ENCODE measurements around the gene WDR46.

The WDR46 gene

DNA sequence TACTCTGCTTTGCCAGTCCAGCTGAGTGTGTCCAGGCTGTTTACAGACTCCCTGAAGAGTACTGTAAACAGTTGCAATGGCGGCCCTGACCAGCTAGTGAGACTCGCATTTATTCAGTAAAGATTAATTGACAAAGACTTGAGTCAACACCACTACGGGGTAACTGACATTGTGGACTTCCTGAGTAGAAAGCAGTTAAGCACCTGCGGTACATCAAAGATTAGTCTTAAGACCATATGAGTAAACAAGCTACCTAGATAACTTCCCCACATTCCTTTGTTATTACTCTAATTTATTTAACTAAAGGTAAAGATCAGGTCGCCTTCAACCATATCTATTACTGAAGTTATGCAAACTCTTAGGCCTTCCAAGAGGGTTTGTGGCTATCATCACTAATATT lies 30.0 kb downstream of the WDR46 start:
- no peak for DNase-seq

DNA sequence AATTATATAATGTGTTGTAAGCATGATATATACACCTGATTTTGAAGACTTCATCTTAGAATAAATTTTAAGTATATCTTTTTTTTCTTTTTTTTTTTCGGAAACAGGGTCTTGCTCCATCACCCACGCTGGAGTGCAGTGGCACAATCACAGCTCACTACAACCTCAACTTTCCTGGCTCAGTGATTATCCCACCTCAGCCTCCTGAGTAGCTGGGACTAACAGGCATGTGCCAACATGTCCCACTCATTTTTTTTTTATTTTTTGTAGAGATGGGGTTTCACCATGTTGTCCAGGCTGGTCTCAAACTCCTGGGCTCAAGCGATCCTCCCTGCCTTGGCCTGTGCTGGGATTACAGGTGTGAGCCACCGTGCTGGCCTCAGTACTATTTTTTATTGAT lies 34.4 kb downstream of the WDR46 start:
- no peak for DNase-seq

DNA sequence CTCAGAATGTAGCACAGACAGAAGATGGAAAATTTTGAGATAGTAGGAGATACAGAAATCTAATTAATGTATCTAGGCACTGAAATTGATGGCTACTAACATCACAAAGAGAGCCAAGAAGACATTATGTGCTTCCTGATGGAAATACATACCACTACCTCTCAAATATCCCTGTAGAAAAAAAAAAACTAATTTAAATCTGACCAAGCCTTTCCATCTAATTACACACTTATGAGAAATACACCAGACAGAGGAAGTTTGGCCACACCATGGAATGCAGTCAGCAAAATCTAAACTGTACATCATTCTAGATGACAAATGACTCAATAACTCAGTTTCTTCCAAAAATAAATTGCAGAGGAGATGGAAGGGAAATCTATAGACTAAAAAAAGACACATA lies 36.3 kb downstream of the WDR46 start:
- no peak for DNase-seq

DNA sequence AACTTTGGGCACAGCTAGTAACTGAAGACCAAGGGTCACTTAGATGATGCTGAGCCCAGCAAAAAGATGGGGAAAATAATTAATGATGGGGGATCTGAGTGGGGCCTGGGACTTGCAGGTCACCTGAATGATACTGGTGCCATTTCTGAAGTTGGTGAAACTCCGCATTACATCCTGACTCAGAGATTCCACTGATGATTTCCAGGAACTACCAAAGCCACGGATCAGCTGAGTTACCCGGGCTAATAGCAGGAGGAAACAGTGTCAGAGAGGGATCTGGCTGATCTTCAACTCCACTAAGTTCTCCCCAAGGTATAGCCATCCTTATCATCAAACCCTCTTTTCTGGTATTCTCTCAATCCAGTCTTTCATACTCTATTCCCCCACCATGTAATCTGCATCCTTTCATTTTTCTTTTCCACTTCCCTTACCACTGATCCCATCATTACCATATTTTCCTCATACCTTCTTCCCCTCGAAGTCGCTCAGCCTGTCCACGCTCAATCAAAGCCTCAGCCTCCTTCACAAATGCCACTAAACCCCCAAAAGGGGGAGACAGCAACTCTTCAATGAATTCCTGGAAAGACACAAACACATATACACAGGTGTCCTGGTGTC lies 37.5 kb downstream of the WDR46 start:
- no peak for DNase-seq

DNA sequence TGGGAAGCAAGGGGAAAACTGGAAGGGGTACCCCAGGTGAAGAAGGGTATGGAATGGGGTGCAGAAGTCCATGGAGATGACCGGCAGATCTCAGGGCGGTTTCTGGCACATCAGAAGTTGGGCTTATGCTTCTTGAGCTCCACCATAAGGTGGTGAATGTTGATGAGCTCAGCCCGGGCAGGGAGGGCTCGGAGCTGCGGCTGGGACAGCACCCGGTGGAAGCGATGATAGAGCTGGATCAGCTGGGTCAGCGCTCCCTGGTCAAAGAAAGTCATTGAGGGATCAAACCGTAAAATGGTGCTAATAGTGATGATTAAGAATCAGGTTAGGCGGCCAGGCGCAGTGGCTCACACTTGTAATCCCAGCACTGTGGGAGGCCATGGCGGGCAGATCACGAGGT lies 38.3 kb downstream of the WDR46 start:
- no peak for DNase-seq

DNA sequence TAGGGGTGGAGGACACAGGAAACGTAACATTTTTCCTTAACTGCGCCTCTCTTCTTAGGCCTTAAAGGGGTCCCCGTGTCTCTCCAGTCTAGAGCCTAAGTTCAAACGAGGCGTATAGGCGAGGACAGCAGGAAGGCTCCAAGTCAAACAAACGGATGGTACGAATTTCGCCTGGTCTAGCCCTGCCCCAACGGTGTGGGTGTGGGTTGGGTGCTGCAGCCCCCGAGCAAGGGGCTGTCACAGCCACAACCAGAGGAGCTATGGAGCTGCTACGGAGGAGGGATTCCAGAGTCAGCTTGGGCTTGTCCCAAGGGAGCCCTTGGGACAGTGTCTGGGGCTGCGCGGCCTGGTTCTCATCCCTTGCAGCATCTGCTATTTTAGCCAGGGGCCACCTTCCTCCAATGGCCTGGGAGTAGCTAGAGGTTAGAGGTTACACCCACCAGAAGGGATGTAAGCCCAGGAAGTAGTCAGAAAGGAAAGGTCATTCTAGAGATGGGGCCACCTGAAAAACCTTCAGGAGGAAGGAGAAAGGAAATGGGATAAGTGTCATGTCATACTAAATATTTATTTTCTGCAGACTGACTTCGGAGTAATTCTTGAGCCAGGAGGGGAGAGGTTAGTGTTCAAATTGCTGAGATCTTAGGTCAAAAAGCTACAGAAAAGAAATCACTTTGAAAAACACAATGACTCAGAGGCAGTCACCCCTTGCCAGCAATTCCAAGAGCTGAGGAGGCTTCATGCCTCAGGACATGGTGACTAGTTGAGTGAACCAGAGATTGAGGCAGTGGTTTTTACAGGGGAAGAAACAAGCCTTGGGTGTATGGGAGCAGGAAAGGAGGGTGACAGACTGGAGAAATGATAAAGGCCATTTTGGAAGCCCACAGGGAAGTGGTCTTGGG lies 39.1 kb downstream of the WDR46 start:
- no peak for DNase-seq

DNA sequence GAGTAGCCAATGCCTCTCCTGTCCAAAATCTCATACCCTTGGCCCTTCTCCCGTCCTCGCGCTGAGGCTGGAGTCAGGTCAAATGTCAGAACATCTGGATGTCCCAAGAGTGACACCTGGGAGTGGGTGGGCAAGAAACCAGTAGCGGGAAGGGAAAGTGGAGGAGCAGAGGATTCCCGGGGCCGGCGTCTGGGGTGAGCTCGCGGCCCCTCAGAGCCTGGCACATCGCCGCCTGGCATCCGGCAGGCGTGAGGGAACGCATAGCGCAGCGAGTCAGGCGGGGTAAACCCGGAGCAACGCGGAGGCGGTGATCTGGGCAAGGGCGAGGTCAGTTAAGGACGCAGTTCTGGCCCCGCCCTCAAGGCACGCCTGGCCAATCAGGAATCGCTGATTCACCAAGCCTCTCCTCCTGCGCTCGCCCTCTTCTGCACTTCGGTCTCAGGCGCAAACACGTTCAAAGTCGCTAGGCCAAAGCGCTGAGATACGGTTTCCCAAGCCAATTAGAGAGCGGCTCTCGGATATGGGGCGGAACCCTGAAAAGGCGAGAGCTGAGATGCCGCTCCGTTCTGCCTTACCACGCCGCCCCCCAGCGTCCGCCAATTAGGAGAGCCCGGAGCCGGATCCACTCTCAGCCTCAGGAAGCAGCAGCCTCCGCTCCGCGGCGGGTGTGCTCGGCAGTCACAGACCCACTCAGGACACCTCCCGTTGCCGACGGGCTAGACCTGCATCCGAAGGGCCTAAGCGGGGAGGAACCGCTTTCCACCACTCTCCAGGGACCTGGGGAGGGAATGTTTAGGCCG lies 39.9 kb downstream of the WDR46 start:
- peak; percentile 97 for DNase-seq

DNA sequence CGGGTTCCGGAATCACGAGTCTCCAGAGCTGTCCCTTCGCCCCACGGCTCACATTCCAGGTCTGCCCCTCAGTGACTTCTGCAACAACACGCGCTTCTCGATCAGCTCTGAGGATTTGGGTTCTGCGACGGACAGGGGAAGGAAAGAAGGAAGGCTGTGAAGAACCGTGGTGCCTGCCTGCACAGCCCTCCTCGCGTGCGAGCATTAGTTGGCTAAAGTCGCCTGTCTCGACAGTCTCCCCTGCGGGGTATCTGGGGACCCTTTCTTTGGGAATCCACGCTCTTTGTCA lies 40.5 kb downstream of the WDR46 start:
- DNase-seq: no peak

DNA sequence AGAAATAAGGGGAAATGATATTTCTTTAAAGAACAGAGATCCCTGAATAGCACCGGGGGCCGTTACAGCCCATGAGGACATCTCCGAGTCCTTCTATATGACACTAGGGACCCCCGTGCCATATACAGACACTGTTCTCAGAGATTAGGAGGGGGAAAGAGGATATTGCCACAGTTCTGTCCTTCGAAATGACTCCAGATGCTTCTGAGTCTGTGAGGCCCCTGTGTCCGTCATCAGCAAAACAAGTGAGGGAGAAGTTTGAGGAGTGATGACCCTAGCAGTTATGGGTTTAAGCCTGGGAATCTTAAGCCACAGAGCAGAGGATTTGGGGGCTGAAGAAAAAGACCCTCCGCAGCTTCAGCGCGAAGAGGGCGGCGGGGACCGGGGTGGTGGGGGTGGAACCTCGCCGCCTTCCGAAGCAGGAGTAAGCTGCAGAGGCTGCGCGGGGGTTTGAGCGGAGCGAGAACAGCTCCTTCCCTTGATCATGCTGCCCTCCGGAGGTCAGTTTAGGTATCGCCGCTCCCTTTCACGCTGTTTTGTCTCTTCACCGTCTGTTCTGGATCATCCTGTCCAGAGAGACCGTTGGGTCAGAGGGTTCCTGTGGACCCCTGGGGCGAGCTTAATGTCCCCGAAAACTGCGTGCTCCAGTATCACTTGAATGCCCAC lies 40.9 kb downstream of the WDR46 start:
- DNase-seq: peak; percentile 40

GRCh38 chr6:33243476-33243875 lies 45.6 kb downstream of the WDR46 start:
- no peak for DNase-seq

DNA sequence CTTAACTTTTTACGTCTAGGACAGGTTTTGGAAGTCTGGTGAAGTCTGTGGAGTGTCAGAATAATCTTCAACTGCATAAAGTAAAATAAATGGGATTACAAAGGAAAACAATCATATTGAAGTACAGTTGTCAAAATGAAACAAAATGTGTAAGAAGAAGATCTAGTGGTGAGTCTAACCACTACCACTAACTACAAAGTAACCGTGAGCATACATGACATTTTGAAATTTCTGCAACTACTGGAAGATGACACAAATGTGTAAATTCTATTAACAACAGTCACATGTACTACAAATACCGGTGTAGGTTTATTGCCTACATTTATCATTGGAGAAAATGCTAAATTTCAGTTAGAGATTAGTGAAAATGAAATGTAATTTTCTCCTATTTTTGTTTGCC lies 47.1 kb downstream of the WDR46 start:
- no peak for DNase-seq

GRCh38 chr6:33237741-33238140 lies 51.3 kb downstream of the WDR46 start:
- DNase-seq: no peak

GRCh38 chr6:33236852-33237251 lies 52.2 kb downstream of the WDR46 start:
- no peak for DNase-seq

- no peak for DNase-seq
These were observed 52.7 kb downstream of the WDR46 start for GRCh38 chr6:33236328-33236727.

DNA sequence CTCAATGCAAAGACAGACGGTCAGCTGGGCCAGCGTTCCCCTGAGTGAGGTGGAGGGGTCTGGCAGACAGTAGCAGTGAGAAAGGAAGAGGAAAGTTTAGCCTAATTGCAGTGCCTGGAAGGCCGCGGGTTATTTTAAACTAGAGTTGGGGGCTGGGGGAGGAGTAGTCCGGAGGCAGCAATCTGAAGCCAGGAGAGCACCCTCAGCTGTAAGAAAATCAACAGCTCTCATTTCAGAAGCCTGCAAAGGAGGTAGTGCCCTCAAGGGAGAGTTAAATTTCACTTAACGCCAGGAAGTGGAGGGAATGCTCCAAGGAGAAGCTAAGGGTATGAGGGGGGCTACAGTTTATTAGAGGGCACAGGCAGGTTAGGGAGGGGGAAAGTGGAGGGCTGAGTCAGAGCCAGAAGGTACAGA lies 53.8 kb downstream of the WDR46 start:
- DNase-seq: peak; percentile 48
